HL-60/S4 (cell line): ENCODE measurements around the gene DPP7.
"Not testable (repeated sequence)": the region's sequence is repeated elsewhere in the genome, so short reads cannot be mapped to it uniquely, and the experiment has no call there.

Experiments used
- in situ Hi-C: fragments of 300-500 bp; cut with MboI; formaldehyde crosslinking; loops from 2 replicates; pipeline ENCODE4 v1.14.3; 2022; ENCODE audit warnings: low sequenced_read_pairs

Gene DPP7

DNA sequence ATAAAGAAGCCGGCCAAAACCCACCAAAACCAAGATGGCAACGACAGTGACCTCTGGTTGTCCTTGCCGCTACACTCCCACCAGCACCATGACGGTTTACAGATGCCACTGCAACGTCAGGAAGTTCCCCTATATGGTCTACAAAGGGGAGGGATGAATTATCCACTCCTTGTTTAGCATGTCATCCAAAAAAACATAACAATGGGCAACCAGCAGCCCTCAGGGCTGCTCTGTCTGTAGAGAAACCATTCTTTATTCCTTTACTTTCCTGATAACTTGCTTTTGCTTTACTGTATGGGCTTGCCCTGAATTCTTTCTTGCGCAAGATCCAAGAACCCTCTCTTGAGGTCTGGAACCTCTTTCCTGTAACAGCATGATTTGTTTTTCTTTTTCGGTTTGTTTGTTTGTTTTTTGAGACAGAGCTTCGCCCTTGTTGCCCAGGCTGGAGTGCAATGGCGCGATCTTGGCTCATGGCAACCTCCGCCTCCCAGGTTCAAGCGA, 39.2 kb downstream of the DPP7 start:
- in situ Hi-C loops: no loop called here

- in situ Hi-C loops: no loop called here
Measured at GRCh38 chr9:137074657-137075274, 39.8 kb downstream of the DPP7 start.

DNA sequence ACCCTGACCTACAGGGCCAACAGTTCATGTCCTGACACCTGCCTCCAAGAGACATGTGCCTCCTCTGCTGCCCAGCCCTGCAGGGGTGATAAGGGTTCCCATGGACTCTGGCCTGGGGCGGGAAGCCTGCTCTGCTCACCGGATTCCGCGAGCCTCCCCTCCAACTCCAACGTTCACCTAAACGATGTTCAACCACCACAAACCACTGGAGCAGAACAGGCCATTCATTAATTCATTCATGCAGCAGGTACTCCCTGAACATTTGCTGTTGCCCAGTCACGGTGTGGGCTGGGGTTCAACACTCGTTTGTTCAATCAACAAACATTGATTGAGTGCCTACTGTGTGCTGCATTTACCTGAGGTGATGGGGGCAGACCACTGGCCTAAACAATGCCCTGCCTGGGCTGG, 40.5 kb downstream of the DPP7 start:
- in situ Hi-C loops: no loop called here

GRCh38 chr9:137071282-137071681, 43.3 kb downstream of the DPP7 start:
- in situ Hi-C loops: no loop called here

- in situ Hi-C loops: no loop called here
Measured at GRCh38 chr9:137070906-137071275, 43.6 kb downstream of the DPP7 start.

DNA sequence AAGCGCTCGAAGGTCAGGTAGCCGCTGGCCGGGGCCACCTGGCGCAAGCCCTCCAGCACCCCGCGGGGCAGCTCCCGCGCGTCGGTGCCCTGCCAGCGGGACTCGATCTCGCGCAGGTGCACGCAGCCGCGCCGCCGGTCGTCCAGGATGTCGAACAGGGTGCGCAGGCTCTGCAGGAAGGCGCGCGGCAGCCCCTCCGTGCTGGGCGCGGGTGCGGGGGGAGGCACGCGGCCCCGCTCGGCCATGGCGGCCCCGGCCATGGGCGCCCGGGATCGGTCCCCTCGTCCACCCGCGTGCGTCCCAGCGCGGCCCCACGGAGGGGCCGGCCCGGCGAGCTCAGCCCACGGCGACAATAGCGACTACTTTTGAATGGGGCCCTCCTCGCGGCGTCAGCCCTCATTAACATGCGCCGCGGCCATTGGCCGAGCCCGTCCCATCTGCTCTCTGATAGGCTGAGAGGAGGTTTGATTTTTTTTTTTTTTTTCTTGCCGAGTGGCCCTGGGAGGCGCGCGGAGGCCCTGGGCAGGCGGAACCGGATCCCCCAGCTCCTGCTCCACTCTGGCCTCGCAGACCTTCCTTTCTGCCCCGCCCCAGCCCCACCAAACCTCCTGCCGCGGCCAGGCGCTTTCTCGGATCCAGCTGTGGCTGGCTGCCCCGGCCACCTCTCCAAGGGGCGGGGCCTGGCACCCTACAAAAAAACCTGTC, 44.2 kb downstream of the DPP7 start, which contains the start of gene SAPCD2:
TSS of gene SAPCD2 (minus strand) at position 357 of the 705 bp plus-strand sequence. CDS start at position 260, 97 bp downstream.
- in situ Hi-C loops: no loop called here

- in situ Hi-C loops: no loop called here
Measured at GRCh38 chr9:137069508-137070091, 44.9 kb downstream of the DPP7 start.

- in situ Hi-C loops: no loop called here
Measured at GRCh38 chr9:137068539-137069507, 45.7 kb downstream of the DPP7 start.

DNA sequence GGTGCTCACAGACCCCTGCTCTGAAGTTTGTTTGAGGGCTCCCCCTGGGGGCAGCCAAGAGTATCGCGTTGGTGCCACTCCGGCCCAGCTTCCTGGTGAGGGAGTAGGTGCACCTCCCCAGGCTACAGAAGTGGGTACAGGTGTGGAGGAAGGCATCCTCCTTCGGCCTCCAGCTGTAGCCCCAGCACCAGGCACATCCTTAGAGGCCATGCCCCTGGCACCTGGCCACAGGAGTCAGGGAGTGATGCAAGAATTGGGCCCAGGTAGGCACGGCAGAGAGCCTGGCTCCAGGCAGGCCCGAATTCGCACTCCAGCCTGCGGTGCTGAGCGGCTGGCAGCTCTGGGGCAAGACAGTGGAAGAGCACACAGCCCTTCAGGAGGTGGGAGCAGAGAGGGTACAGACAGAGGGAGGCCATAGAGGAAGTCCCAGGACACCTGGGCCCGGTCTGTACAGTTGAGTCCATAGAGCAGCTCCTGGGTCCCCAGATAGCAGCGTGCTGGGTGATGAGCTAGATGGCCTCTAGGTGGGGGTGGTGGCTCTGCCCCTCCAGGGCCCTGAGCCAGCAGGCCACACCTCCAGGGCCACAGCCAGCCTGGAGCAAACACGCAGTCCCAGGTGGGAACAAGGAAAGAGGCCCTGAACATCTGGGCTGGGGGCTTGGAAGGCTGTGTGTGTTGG, 46.5 kb downstream of the DPP7 start:
- in situ Hi-C loops: no loop called here

DNA sequence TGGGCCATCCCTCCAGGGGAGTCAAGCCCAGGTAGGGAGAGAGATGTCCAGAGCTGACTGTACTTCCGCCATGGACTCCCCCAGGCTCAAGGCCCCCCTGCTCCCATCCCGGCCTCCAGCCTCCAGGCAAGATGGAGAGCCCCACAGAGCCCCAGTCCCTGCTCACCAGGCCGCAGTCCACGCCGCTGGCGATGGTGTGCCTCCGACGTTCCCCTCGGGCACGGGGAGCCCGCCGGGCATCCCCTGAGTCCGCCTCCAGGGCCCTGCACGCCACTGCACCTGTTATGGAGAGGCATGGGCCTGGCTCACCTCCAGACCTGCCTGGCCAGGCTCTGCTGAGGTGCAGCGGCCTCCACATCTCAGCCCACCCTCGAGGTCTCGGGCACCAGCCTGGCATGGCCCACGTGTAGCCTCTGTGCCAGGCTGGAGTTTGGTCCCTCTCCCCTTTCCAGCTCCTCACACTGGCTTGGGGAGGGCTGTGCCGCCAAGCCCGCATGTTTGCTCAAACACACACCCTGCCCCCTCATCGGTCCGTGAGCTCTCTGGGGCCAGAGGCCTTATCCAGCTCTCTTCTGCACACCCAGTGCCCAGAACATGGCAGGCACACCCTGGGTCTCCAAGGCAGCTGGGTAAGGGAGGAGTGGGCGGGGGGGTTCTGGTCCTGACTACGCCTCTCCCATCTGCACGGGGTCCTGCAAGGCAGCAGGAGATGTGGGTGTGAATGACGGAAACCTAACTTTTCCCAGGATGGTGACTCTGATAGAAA, 48.3 kb downstream of the DPP7 start:
- in situ Hi-C loops: no loop called here

DNA sequence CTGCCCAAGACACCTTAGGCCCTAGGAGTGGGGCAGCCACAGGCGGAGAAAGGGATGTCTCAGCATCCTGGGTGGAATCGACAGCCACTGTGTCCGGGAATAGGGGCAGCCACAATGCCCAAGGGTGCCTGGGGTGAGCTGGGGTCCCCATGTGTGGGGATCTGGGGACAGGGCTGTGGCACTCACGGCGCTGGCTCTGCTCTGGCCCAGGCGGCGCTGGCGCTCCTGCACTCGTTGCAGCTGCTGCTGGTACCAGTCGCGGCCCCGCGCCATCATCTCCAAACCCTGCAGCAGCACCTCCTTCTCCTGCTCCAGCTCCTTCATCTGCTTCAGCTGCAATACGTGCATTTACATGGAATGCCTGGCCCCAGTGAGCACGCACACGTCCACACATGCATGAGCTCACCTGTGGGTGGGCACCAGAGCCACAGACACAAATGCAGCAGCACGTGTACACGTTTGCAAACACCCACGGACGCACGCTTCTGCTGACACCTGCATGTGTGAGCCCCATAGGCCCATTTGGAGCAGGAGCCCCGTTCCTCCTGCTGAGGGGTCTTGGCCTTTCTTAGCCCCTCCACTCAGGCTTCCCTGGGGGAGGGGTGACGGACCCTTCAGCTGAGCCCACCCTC, 49.1 kb downstream of the DPP7 start:
- in situ Hi-C loops: no loop called here

GRCh38 chr9:137064880-137065164, 49.7 kb downstream of the DPP7 start:
- in situ Hi-C loops: no loop called here

- in situ Hi-C loops: no loop called here
Measured at GRCh38 chr9:137064027-137064879, 50.3 kb downstream of the DPP7 start.

GRCh38 chr9:137063311-137064026, 51.1 kb downstream of the DPP7 start:
- in situ Hi-C loops: no loop called here

DNA sequence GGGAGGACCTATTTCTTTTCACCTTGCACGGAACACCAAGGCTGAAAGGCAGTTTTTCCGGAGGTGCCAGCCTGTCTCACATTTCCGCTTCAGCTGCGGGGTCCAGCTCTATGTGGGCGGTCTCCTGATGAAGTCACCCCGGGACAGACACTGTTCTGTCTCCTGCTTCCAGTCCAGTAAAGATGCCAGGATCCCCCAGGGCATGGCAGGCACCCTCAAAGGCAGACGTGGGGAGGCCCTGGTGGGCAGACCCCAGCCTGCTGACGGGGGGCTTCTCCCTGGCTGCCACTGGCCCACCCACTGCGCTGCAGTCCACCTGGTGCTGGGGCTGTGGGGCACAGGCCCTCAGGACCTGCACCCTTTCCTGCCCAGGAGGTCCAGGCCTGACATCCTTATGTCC, 51.7 kb downstream of the DPP7 start:
- in situ Hi-C loops: not testable (repeated sequence)

DNA sequence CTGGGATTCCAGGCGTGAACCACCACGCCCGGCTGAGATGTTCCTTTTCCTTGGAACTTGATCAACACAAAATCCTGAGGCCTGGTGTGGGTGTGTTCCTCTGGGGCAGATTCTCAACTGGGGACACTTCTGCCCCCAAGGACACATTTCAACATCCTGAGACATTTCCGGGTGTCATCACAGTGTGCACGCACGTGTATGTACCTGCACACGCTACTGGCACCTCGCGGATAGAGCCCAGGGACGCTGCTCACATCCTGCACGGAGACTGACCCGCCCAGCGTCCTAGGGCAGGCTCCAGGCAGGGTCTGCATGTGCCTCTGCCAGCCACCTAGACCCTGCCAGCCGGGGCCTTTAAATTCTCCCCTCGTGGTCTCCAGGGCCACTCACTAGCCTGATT, 52.1 kb downstream of the DPP7 start:
- in situ Hi-C loops: no loop called here
